MM.1S (cell line): ENCODE results near the gene RBMS3.

Experiments used
- EZH2 ChIP-seq: fragments of 300-600 bp; sonication (generic); optimal IDR thresholded peaks from 2 replicates; pipeline ENCODE3; 2017; ENCODE audit warnings: low read depth, mild to moderate bottlenecking, antibody characterized with exemption, low read length, mixed read lengths
- EZH2phosphoT487 ChIP-seq: fragments of 300-600 bp; sonication (generic); IDR thresholded peaks from 2 replicates; pipeline ENCODE4 v1.6.1; 2018; ENCODE audit warnings: antibody characterized with exemption, low read length
- TF ChIP-seq, protein P1 (sequence below): fragments of 300-600 bp; sonication (generic); IDR thresholded peaks from 2 replicates; pipeline ENCODE4 v1.5.1; 2016; ENCODE audit warnings: antibody characterized with exemption, low read length, mixed read lengths

DNA sequence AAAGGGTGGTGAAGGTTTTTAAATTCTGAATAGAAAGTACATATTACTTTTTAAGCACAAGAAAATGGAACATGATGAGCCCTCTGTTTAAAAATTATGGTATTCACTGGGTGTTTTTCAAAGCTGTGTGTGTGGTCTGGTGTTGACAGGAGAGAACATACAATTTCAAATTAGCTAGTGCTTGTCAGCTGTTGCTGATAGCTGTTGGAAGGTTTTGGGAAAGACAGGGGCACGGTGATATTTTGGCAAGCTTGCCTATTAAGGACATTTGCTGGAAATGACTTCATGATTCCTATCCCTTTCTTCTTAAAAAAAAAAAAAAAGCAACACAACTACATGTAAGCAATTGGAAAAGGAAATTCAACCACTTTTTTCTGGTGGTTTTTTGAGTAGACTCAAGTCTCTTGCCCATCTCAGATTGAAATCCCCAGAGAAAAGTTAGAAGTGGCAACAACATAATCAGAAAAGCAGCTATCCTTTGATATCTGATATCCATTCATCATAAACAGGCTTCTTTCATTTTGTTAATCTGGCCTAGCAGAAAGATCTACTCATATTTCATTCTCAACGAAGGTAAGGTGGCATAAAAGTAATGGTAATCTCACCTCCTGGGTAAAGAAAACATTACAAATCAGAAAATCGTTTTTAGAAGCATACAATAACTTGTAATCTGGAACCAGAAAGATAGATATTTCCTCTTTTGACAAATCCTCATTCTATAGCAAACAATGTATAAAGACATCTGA, 130.0 kb downstream of the RBMS3 start:
- TF ChIP-seq, protein P1, sequence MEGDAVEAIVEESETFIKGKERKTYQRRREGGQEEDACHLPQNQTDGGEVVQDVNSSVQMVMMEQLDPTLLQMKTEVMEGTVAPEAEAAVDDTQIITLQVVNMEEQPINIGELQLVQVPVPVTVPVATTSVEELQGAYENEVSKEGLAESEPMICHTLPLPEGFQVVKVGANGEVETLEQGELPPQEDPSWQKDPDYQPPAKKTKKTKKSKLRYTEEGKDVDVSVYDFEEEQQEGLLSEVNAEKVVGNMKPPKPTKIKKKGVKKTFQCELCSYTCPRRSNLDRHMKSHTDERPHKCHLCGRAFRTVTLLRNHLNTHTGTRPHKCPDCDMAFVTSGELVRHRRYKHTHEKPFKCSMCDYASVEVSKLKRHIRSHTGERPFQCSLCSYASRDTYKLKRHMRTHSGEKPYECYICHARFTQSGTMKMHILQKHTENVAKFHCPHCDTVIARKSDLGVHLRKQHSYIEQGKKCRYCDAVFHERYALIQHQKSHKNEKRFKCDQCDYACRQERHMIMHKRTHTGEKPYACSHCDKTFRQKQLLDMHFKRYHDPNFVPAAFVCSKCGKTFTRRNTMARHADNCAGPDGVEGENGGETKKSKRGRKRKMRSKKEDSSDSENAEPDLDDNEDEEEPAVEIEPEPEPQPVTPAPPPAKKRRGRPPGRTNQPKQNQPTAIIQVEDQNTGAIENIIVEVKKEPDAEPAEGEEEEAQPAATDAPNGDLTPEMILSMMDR: no peak
- no peak for TF ChIP-seq EZH2
- no peak for TF ChIP-seq EZH2phosphoT487
